ENCODE data around the gene USB1.

DNA sequence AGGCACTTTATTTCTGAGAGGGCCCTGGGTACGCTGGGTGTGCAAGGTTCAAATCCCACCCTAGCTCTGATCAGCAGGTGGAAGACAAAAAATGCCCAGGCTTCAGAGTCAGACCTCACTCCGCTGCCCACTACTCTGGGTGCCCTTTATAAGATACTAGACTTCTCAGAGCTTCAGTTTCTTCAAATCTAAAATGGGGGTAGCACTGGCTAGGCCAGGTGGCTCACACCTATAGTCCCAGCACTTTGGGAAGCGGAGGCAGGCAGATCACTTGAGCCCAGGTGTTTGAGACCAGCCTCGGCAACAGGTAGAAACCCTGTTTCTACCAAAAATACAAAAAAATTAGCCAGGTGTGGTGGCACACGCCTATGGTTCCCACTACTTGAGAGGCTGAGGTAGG is 1.7 kb downstream of the USB1 start:
- TF ChIP-seq, protein P1, sequence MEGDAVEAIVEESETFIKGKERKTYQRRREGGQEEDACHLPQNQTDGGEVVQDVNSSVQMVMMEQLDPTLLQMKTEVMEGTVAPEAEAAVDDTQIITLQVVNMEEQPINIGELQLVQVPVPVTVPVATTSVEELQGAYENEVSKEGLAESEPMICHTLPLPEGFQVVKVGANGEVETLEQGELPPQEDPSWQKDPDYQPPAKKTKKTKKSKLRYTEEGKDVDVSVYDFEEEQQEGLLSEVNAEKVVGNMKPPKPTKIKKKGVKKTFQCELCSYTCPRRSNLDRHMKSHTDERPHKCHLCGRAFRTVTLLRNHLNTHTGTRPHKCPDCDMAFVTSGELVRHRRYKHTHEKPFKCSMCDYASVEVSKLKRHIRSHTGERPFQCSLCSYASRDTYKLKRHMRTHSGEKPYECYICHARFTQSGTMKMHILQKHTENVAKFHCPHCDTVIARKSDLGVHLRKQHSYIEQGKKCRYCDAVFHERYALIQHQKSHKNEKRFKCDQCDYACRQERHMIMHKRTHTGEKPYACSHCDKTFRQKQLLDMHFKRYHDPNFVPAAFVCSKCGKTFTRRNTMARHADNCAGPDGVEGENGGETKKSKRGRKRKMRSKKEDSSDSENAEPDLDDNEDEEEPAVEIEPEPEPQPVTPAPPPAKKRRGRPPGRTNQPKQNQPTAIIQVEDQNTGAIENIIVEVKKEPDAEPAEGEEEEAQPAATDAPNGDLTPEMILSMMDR (IDR thresholded peaks at IDR 0.05) = no peak
- no peak for TF ChIP-seq POLR2A (IDR thresholded peaks at IDR 0.05)

Data from thyroid gland (tissue), 4 donors.